ENCODE measurements around the gene ARHGEF7. TPM values are rescaled to one million over a fixed set of nuclear protein-coding genes. Genes with fewer than 3 reads are reported as not detected.
A peak's percentile ranks its signal among the peaks of the same experiment; 100 is the strongest.

Gene ARHGEF7
- polyA plus RNA-seq, 3 donors from 2014 or later, result 7.8 to 16.4 (median 7.9) TPM

- H3K9me3 Mint-ChIP-seq, result no peaks in the 10 kb centered on the region
- H3K27ac Mint-ChIP-seq, result no peak overlapping the region
- peaks cover 0 to 1% of the 10 kb centered on the region in 2 donors for H3K4me1 Mint-ChIP-seq
- no peak for DNase-seq
- peaks cover 0 to 9% (median 0%) of the 10 kb centered on the region in 3 donors for H3K36me3 Mint-ChIP-seq
- H3K4me3 Mint-ChIP-seq, result no peak overlapping the region
- H3K27me3 Mint-ChIP-seq (ENCODE audit: low read depth in 3 of 3), result peaks cover 0 to 10% (median 3%) of the 10 kb centered on the region in 3 donors
Measured at GRCh38 chr13:111322001-111322915, 207.1 kb downstream of the ARHGEF7 start.

- Mint-ChIP-seq H3K36me3 (peaks cover 0 to 6% (median 0%) of the 10 kb centered on the region in 3 donors), H3K4me3 (no peak overlapping the region), H3K4me1 (peaks cover 0 to 1% of the 10 kb centered on the region in 2 donors), H3K27me3 (ENCODE audit: low read depth in 3 of 3) (peaks cover 0 to 10% (median 3%) of the 10 kb centered on the region in 3 donors), H3K9me3 (no peaks in the 10 kb centered on the region), H3K27ac (no peak overlapping the region)
- no peak for DNase-seq
Measured at GRCh38 chr13:111322916-111323331, 207.8 kb downstream of the ARHGEF7 start.

GRCh38 chr13:111323549-111323948, 208.4 kb downstream of the ARHGEF7 start:
- H3K27ac Mint-ChIP-seq, result no peak overlapping the region
- H3K36me3 Mint-ChIP-seq, result peaks cover 0 to 5% (median 0%) of the 10 kb centered on the region in 3 donors
- no peaks in the 10 kb centered on the region for H3K9me3 Mint-ChIP-seq
- H3K4me3 Mint-ChIP-seq, result no peak overlapping the region
- peaks cover 0 to 10% (median 2%) of the 10 kb centered on the region in 3 donors for H3K27me3 Mint-ChIP-seq (ENCODE audit: low read depth in 3 of 3)
- no peak for DNase-seq
- H3K4me1 Mint-ChIP-seq, result peaks cover 0 to 1% of the 10 kb centered on the region in 2 donors

GRCh38 chr13:111323950-111324651, 209.0 kb downstream of the ARHGEF7 start:
- Mint-ChIP-seq H3K4me1 (peaks cover 0 to 1% of the 10 kb centered on the region in 2 donors), H3K4me3 (no peak overlapping the region), H3K36me3 (peaks cover 0 to 5% (median 0%) of the 10 kb centered on the region in 3 donors), H3K27me3 (ENCODE audit: low read depth in 3 of 3) (peaks cover 0 to 10% (median 1%) of the 10 kb centered on the region in 3 donors), H3K9me3 (no peaks in the 10 kb centered on the region), H3K27ac (no peak overlapping the region)
- DNase-seq, result no peak

GRCh38 chr13:111324736-111325135, 209.6 kb downstream of the ARHGEF7 start:
- peaks cover 0 to 4% (median 1%) of the 10 kb centered on the region in 3 donors for H3K27me3 Mint-ChIP-seq (ENCODE audit: low read depth in 3 of 3)
- peaks cover 0 to 1% of the 10 kb centered on the region in 2 donors for H3K4me1 Mint-ChIP-seq
- DNase-seq, result no peak
- no peak overlapping the region for H3K4me3 Mint-ChIP-seq
- H3K36me3 Mint-ChIP-seq, result peaks cover 0 to 2% (median 0%) of the 10 kb centered on the region in 3 donors
- no peaks in the 10 kb centered on the region for H3K9me3 Mint-ChIP-seq
- H3K27ac Mint-ChIP-seq, result no peak overlapping the region

- no peaks in the 10 kb centered on the region for H3K36me3 Mint-ChIP-seq
- DNase-seq, result no peak
- no peaks in the 10 kb centered on the region for H3K4me1 Mint-ChIP-seq
- peak overlapping the region in 1 of 6 donors; percentile 57 for H3K27ac Mint-ChIP-seq
- no peaks in the 10 kb centered on the region for H3K9me3 Mint-ChIP-seq
- no peak overlapping the region for H3K4me3 Mint-ChIP-seq
- H3K27me3 Mint-ChIP-seq (ENCODE audit: low read depth in 3 of 3), result peaks cover 0 to 2% (median 1%) of the 10 kb centered on the region in 3 donors
Measured at GRCh38 chr13:111325146-111325890, 210.2 kb downstream of the ARHGEF7 start.

- DNase-seq, result no peak
- H3K36me3 Mint-ChIP-seq, result peaks cover 0 to 3% (median 0%) of the 10 kb centered on the region in 3 donors
- H3K9me3 Mint-ChIP-seq, result no peaks in the 10 kb centered on the region
- peaks cover 0 to 6% (median 2%) of the 10 kb centered on the region in 3 donors for H3K27me3 Mint-ChIP-seq (ENCODE audit: low read depth in 3 of 3)
- H3K27ac Mint-ChIP-seq, result no peak overlapping the region
- H3K4me1 Mint-ChIP-seq, result no peaks in the 10 kb centered on the region
- no peak overlapping the region for H3K4me3 Mint-ChIP-seq
Measured at GRCh38 chr13:111325941-111326620, 211.0 kb downstream of the ARHGEF7 start.

- Mint-ChIP-seq H3K4me3 (no peak overlapping the region), H3K27ac (no peak overlapping the region), H3K36me3 (peaks cover 0 to 3% (median under 1%) of the 10 kb centered on the region in 3 donors), H3K9me3 (no peaks in the 10 kb centered on the region), H3K4me1 (no peaks in the 10 kb centered on the region), H3K27me3 (ENCODE audit: low read depth in 3 of 3) (peaks cover 0 to 4% (median 2%) of the 10 kb centered on the region in 3 donors)
- DNase-seq, result no peak
Measured at GRCh38 chr13:111326621-111326965, 211.5 kb downstream of the ARHGEF7 start.

GRCh38 chr13:111326981-111327642, 212.0 kb downstream of the ARHGEF7 start:
- no peaks in the 10 kb centered on the region for H3K9me3 Mint-ChIP-seq
- no peak overlapping the region for H3K4me3 Mint-ChIP-seq
- no peaks in the 10 kb centered on the region for H3K4me1 Mint-ChIP-seq
- peaks cover 0 to 4% (median 2%) of the 10 kb centered on the region in 3 donors for H3K27me3 Mint-ChIP-seq (ENCODE audit: low read depth in 3 of 3)
- DNase-seq, result no peak
- H3K27ac Mint-ChIP-seq, result no peak overlapping the region
- peaks cover 0 to 5% (median 3%) of the 10 kb centered on the region in 3 donors for H3K36me3 Mint-ChIP-seq

- Mint-ChIP-seq H3K4me3 (no peak overlapping the region), H3K27ac (no peak overlapping the region), H3K4me1 (no peaks in the 10 kb centered on the region), H3K27me3 (ENCODE audit: low read depth in 3 of 3) (peaks cover 0 to 4% (median 2%) of the 10 kb centered on the region in 3 donors), H3K36me3 (peaks cover 0 to 9% (median 7%) of the 10 kb centered on the region in 3 donors), H3K9me3 (no peaks in the 10 kb centered on the region)
- DNase-seq, result no peak
Measured at GRCh38 chr13:111327730-111328573, 212.8 kb downstream of the ARHGEF7 start.

GRCh38 chr13:111328574-111329410, 213.7 kb downstream of the ARHGEF7 start:
- Mint-ChIP-seq H3K27ac (no peak overlapping the region), H3K36me3 (peaks cover 0 to 18% (median 11%) of the 10 kb centered on the region in 3 donors), H3K27me3 (ENCODE audit: low read depth in 3 of 3) (peaks cover 0 to 4% (median 2%) of the 10 kb centered on the region in 3 donors), H3K4me1 (no peaks in the 10 kb centered on the region), H3K9me3 (no peaks in the 10 kb centered on the region), H3K4me3 (no peak overlapping the region)
- no peak for DNase-seq
